IMR-90 (cell line): ENCODE data around the gene TRIM62. TPM values are rescaled to one million over a fixed set of nuclear protein-coding genes. Genes with fewer than 3 reads are reported as not detected.

Experiments
- ATAC-seq: fragments of 200-7000 bp; cut with Tn5 transposase; 2 replicates; pipeline ENCODE4 v1.9.1; 2020; ENCODE audit warnings: low read depth, mild to moderate bottlenecking, moderate library complexity
- BruUV-seq: library from RNA; stranded (reverse); fragments of 400-500 nt; replicated peaks from 2 replicates; lab custom pipeline; 2021; lab: Mats Ljungman, UMichigan
- CTCF ChIA-PET: fragments of 300-600 bp; formaldehyde crosslinking; extraction: SDS; loops from one replicate; lab custom pipeline; 2021; ENCODE audit warnings: antibody characterized with exemption; lab: Yijun Ruan, JAX
- POLR2A ChIA-PET: fragments of 300-600 bp; sonication (Branson Sonifier 250); formaldehyde crosslinking; loops from one replicate; lab custom pipeline; 2022; ENCODE audit warnings: antibody characterized with exemption; ENCODE audit not compliant: unreplicated experiment; lab: Charles Lee
- DNase-seq: peaks from one replicate; pipeline ENCODE4 v3.0.0; 2013
- H2AFZ ChIP-seq: replicated peaks from 2 replicates; pipeline ENCODE3; 2013; ENCODE audit warnings: low read length, mild to moderate bottlenecking; ENCODE audit not compliant: poor library complexity
- H2AK5ac ChIP-seq: 2 replicates; pipeline ENCODE4 v1.6.1; 2013; ENCODE audit warnings: low read depth, low read length, inconsistent platforms
- H2AK9ac ChIP-seq: replicated peaks from 2 replicates; pipeline ENCODE3; 2013; ENCODE audit warnings: mild to moderate bottlenecking, low read depth, low read length, moderate library complexity; ENCODE audit not compliant: poor library complexity
- H2BK120ac ChIP-seq: 2 replicates; pipeline ENCODE4 v1.6.1; 2013; ENCODE audit warnings: low read depth, low read length, inconsistent platforms
- H2BK15ac ChIP-seq: 3 replicates; pipeline ENCODE4 v1.6.1; 2013; ENCODE audit warnings: low read depth, low read length, inconsistent platforms
- H2BK20ac ChIP-seq: 2 replicates; pipeline ENCODE4 v1.6.1; 2013; ENCODE audit warnings: low read depth, mild to moderate bottlenecking, inconsistent platforms, low read length, moderate library complexity
- H2BK5ac ChIP-seq: 2 replicates; pipeline ENCODE4 v1.6.1; 2013; ENCODE audit warnings: mild to moderate bottlenecking, low read depth, low read length, inconsistent platforms; ENCODE audit not compliant: poor library complexity, severe bottlenecking
- H3K14ac ChIP-seq: replicated peaks from 2 replicates; pipeline ENCODE4 v1.6.1; 2013; ENCODE audit warnings: low read depth, low read length, inconsistent platforms
- H3K18ac ChIP-seq: 2 replicates; pipeline ENCODE4 v1.6.1; 2013; ENCODE audit warnings: low read depth, low read length, control low read depth
- H3K23ac ChIP-seq: 2 replicates; pipeline ENCODE4 v1.6.1; 2013; ENCODE audit warnings: low read depth, low read length, inconsistent platforms
- H3K27ac ChIP-seq: 2 replicates; pipeline ENCODE4 v1.5.1; 2013; ENCODE audit warnings: mild to moderate bottlenecking, control low read depth, low read length; ENCODE audit not compliant: insufficient read depth
- H3K27me3 ChIP-seq: 2 replicates; pipeline ENCODE4 v1.6.1; 2013; ENCODE audit warnings: low read length; ENCODE audit not compliant: control insufficient read depth, insufficient read depth
- H3K36me3 ChIP-seq: 2 replicates; pipeline ENCODE4 v1.6.1; 2013; ENCODE audit warnings: low read length, mixed read lengths; ENCODE audit not compliant: control insufficient read depth, insufficient read depth
- H3K4ac ChIP-seq: 2 replicates; pipeline ENCODE4 v1.6.1; 2013; ENCODE audit warnings: low read depth, low read length, inconsistent platforms
- H3K4me1 ChIP-seq: 2 replicates; pipeline ENCODE4 v1.6.1; 2013; ENCODE audit warnings: low read length, mixed read lengths; ENCODE audit not compliant: control insufficient read depth, insufficient read depth
- H3K4me2 ChIP-seq: 2 replicates; pipeline ENCODE4 v1.6.1; 2013; ENCODE audit warnings: low read depth, mild to moderate bottlenecking, control low read depth, low read length, moderate library complexity
- H3K4me3 ChIP-seq: 2 replicates; pipeline ENCODE4 v1.5.1; 2013; ENCODE audit warnings: low read depth, mild to moderate bottlenecking, control low read depth, low read length, moderate library complexity; ENCODE audit not compliant: insufficient read depth
- H3K56ac ChIP-seq: 2 replicates; pipeline ENCODE4 v1.6.1; 2013; ENCODE audit warnings: low read length, inconsistent platforms; ENCODE audit not compliant: insufficient read depth; ENCODE audit errors: extremely low read depth
- H3K79me1 ChIP-seq, 2 experiments: 2 replicates each; pipeline ENCODE4 v1.6.1; 2013; ENCODE audit warnings: low read length in 2 of 2, inconsistent platforms in 1 of 2, low read depth in 1 of 2
- H3K9ac ChIP-seq: 2 replicates; pipeline ENCODE4 v1.6.1; 2013; ENCODE audit warnings: low read depth, low read length, control low read depth
- H3K9me1 ChIP-seq: 2 replicates; pipeline ENCODE4 v1.6.1; 2013; ENCODE audit warnings: low read length, inconsistent platforms; ENCODE audit not compliant: insufficient read depth
- H3K9me3 ChIP-seq: 2 replicates; pipeline ENCODE4 v1.6.1; 2013; ENCODE audit warnings: low read length; ENCODE audit not compliant: control insufficient read depth, insufficient read depth
- H4K20me1 ChIP-seq: 2 replicates; pipeline ENCODE4 v1.6.1; 2013; ENCODE audit warnings: low read length, inconsistent platforms; ENCODE audit not compliant: insufficient read depth
- H4K5ac ChIP-seq: 2 replicates; pipeline ENCODE4 v1.6.1; 2013; ENCODE audit warnings: mild to moderate bottlenecking, low read depth, low read length, control low read depth
- H4K8ac ChIP-seq, 2 experiments: 2 replicates each; pipeline ENCODE4 v1.6.1; 2013; ENCODE audit warnings: low read depth in 2 of 2, low read length in 2 of 2, control low read depth in 1 of 2, inconsistent platforms in 1 of 2
- H4K91ac ChIP-seq: 2 replicates; pipeline ENCODE4 v1.6.1; 2013; ENCODE audit warnings: low read depth, low read length, inconsistent platforms; ENCODE audit not compliant: insufficient read depth
- BHLHE40 ChIP-seq: fragments of 150-350 bp; IDR thresholded peaks from 2 replicates; pipeline ENCODE4 v1.6.1; 2016; ENCODE audit warnings: mild to moderate bottlenecking, low read depth, low read length
- FOS ChIP-seq: fragments of 150-350 bp; IDR thresholded peaks from 2 replicates; pipeline ENCODE4 v1.6.1; 2016; ENCODE audit warnings: low read depth, low read length
- MAFK ChIP-seq: IDR thresholded peaks from 2 replicates; pipeline ENCODE4 v1.6.1; 2012; ENCODE audit warnings: low read depth, low read length, improper control_type of control experiment
- MAZ ChIP-seq: IDR thresholded peaks from 2 replicates; pipeline ENCODE4 v1.6.1; 2012; ENCODE audit warnings: low read depth, mild to moderate bottlenecking, low read length, improper control_type of control experiment, moderate library complexity, borderline replicate concordance
- MXI1 ChIP-seq: IDR thresholded peaks from 2 replicates; pipeline ENCODE4 v1.6.1; 2012; ENCODE audit warnings: low read depth, mild to moderate bottlenecking, low read length, moderate library complexity, borderline replicate concordance
- NFE2L2 ChIP-seq: fragments of 150-350 bp; IDR thresholded peaks from 2 replicates; pipeline ENCODE4 v1.6.1; 2016; ENCODE audit warnings: low read depth, mild to moderate bottlenecking, low read length
- POLR2A ChIP-seq: IDR thresholded peaks from 2 replicates; pipeline ENCODE4 v1.6.1; 2012; ENCODE audit warnings: mild to moderate bottlenecking, low read depth, low read length
- RFX5 ChIP-seq: IDR thresholded peaks from 2 replicates; pipeline ENCODE4 v1.8.0; 2012; ENCODE audit warnings: low read depth, mild to moderate bottlenecking, low read length, moderate library complexity
- WGBS, 2 experiments: methylation state at CpG; one replicate each; pipeline versions ENCODE4 v1.1.5 to v1.1.7; 2013; ENCODE audit warnings: missing lambda C conversion rate in 2 of 2; ENCODE audit not compliant: insufficient read length in 1 of 2; ENCODE audit errors: extremely low coverage in 2 of 2; 5-methylcytosine and 5-hydroxymethylcytosine counted together
- dilution Hi-C: fragments of 300-500 bp; cut with HindIII; formaldehyde crosslinking; loops from one replicate; pipeline ENCODE4 v1.14.3; 2018; ENCODE audit warnings: low sequenced_read_pairs; ENCODE audit not compliant: unreplicated experiment
- in situ Hi-C: fragments of 300-500 bp; cut with MboI; formaldehyde crosslinking; loops from 3 replicates; pipeline ENCODE4 v1.14.3; 2019; ENCODE audit warnings: low sequenced_read_pairs, inconsistent platforms, mixed read lengths
- intact Hi-C: fragments of 100-400 bp; cut with micrococcal nuclease; formaldehyde crosslinking; loops from 2 replicates; pipeline ENCODE4 v1.10.0; 2022
- polyA plus RNA-seq, 3 experiments: library from polyadenylated mRNA; depleted of rRNA; stranded (reverse); fragments of >200 nt; gene quantifications; 2 replicates each; pipeline ENCODE4 v1.2.3, GENCODE V29; 2012; ENCODE audit warnings: low replicate concordance in 1 of 3
- total RNA-seq: library from RNA; depleted of rRNA; stranded (reverse); fragments of >200 nt; gene quantifications from 2 replicates; pipeline ENCODE4 v1.2.3, GENCODE V29; 2012
- TF ChIP-seq, protein P1 (sequence below): conservative IDR thresholded peaks from 2 replicates; pipeline ENCODE4 v1.5.1; 2012; ENCODE audit warnings: mild to moderate bottlenecking, low read depth, low read length, improper control_type of control experiment

TRIM62 gene
- total and polyA plus RNA-seq, 2 of the 4 experiments (the other 2 are of a cell fraction) = 3.0 to 11.1 TPM

DNA sequence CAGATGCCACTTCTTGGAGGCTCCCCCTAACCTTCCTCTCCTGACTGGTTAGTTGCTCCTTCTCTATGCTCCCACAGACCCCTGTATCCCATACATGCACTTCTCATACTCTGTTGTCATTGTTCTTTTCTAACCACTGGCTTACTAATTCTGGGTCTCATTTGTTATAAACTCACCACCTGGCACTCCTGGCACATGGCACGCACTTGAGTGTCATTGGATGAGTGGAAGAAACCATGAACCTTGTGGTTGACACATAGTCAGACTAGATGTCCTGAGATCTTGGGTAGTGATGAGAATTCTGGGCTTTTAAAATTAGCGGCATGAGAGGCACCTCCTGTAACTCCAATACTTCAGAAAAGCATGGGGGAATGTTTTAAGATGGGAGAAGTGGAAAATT, 49.3 kb downstream of the TRIM62 start:
- Histone ChIP-seq H2BK15ac (no peak overlapping the region), H3K9ac (no peak overlapping the region), H3K9me1 (peaks cover 8% of the 10 kb centered on the region), H4K20me1 (no peaks in the 10 kb centered on the region), H2AK5ac (no peak overlapping the region), H2BK120ac (no peak overlapping the region), H2BK5ac (no peak overlapping the region), H3K4ac (no peak overlapping the region), H3K56ac (no peak overlapping the region), H2AK9ac (no peak overlapping the region), H3K9me3 (no peaks in the 10 kb centered on the region), H3K4me2 (no peak overlapping the region), H3K23ac (no peak overlapping the region), H3K18ac (no peak overlapping the region), H3K27ac (no peak overlapping the region), H4K5ac (no peak overlapping the region), H3K14ac (no peak overlapping the region), H2AFZ (no peak overlapping the region), H3K79me1 (peaks cover 0 to 3% of the 10 kb centered on the region in 2 experiments; a peak in 1 of 4 replicates), H3K4me3 (no peak overlapping the region), H3K36me3 (no peaks in the 10 kb centered on the region), H4K8ac (no peak overlapping the region), H3K4me1 (peaks cover 2% of the 10 kb centered on the region; the same call in 1 of the 2 replicates), H3K27me3 (no peaks in the 10 kb centered on the region), H4K91ac (no peak overlapping the region), H2BK20ac (no peak overlapping the region; the same call in 1 of the 2 replicates)
- dilution Hi-C loops (no loop called here), intact Hi-C loops (no loop called here), in situ Hi-C loops (loop anchor here (10.0 kb wide), 1 partner anchor 332 kb away; no protein-coding TSS in a partner anchor)
- no CpG with 5 or more reads among the region's 2 CpGs for WGBS, 2 experiments
- no TSS peak for BruUV-seq
- POLR2A ChIA-PET = no interaction called here
- no peak for ATAC-seq
- no peak for DNase-seq
- CTCF ChIA-PET = interaction anchor here (0.7 kb wide), 1 partner anchor 11 kb away, joined by 3 read pairs; no protein-coding TSS in a partner anchor
- TF ChIP-seq BHLHE40 (no peak), POLR2A (no peak), RFX5 (no peak), MAZ (no peak), FOS (no peak), MXI1 (no peak), MAFK (no peak), NFE2L2 (no peak)
- TF ChIP-seq, protein P1, sequence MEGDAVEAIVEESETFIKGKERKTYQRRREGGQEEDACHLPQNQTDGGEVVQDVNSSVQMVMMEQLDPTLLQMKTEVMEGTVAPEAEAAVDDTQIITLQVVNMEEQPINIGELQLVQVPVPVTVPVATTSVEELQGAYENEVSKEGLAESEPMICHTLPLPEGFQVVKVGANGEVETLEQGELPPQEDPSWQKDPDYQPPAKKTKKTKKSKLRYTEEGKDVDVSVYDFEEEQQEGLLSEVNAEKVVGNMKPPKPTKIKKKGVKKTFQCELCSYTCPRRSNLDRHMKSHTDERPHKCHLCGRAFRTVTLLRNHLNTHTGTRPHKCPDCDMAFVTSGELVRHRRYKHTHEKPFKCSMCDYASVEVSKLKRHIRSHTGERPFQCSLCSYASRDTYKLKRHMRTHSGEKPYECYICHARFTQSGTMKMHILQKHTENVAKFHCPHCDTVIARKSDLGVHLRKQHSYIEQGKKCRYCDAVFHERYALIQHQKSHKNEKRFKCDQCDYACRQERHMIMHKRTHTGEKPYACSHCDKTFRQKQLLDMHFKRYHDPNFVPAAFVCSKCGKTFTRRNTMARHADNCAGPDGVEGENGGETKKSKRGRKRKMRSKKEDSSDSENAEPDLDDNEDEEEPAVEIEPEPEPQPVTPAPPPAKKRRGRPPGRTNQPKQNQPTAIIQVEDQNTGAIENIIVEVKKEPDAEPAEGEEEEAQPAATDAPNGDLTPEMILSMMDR = no peak
